ENCODE data around the gene PHF21B.
"Not testable (repeated sequence)": the region's sequence is repeated elsewhere in the genome, so short reads cannot be mapped to it uniquely, and the experiment has no call there.

The PHF21B gene

DNA sequence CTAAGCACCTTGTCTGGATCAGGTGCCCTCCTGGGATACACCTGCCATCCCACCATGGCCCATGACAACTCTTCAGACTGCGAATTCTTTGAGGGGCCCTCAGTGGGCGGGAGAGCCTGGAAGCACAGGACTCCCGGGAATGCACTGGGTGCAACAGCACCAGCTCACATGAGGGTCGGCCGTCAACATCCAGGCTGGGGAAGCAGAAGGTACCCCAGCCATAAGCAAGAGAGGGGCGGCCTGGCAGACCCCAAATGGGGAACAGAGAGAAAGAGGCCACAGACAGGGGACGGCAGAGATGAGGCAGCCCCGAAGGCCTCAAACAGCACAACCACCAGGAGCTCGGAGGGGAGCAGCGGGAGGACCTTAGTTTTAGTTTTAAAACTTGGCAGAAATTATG, 94.4 kb downstream of the PHF21B start:
- DNase-seq: no peak

DNA sequence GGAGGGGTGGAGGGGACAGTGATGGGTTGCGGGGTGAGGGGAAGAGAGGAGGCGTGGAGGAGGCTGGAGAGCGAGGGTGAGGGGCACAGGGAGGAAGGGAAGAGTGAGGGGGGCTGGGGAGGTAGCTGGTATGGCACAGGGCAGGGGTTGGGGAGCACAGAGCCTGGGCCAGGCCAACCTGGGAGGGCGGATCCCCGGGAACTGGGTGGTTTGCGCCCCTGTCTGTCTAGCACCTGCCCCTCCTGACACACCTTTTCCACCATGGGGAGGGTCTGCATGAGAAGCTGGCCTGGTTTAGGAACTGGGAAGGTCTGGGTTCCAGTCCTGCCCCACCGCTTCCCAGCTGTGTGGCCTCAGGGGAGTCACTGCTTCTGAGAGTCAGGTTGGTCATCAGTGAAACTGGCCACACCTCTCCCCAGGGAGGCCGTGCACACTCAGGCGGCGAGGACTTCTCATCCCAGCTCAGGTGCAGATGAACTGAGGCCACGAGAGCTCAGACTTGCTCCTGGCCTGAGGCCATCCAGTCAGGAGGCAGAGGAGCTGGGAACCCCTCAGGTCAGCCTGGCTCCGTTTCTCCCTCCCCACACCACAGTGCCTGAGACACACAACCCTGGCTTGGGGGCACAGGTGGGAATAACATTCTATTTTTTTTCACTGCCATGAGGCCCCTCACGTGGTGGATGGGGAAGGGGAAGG, 95.6 kb downstream of the PHF21B start:
- DNase-seq: no peak

GRCh38 chr22:44913198-44913983, 96.4 kb downstream of the PHF21B start:
- DNase-seq: no peak

- no peak for DNase-seq
These were observed 100.6 kb downstream of the PHF21B start for GRCh38 chr22:44909241-44909640.

DNA sequence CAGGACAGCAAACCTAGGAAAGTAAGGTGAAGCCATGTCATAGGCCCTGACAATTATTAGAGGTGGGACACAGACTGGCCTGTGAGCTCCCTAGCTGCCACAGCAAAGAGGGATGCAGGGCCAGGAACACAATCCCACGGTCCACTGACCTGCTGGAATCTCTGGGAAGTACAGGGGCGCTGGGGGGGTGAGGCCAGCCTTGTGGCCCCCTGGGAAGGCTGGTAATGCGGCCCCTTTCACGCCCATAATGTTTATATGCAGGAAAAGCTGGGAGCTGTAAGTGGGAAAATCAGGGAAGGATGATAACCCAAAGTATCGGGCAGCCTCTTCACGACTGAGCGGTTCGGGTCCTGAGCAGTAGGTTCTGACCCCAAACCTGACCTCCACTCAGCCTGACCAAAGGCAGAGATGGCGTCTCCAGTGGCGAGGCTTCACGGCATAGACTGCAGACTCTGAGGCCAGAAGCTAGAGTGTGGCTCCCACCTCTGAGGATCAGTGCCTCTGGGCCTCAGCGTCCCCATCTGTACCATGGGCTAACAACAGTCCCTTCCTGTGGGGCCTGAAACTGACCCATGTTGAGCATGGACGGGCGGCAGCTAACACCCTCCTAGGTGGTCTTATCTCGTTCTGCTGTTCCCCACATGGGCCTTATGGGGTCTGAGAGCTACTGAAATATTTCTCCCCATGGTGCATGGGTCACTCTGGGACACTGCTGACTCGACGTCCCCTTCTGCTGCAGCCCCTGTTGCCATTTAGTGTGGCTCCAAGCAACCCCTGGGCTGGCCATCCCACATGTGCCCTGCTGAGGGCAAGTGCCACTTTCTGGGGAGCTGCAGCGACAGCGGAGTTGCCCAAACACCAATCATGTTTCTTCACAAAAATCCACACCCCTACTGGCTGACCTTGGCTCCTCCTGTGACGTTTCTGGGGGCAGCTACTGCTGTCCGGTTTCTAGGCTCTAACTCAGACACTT, 101.8 kb downstream of the PHF21B start:
- no peak for DNase-seq

DNA sequence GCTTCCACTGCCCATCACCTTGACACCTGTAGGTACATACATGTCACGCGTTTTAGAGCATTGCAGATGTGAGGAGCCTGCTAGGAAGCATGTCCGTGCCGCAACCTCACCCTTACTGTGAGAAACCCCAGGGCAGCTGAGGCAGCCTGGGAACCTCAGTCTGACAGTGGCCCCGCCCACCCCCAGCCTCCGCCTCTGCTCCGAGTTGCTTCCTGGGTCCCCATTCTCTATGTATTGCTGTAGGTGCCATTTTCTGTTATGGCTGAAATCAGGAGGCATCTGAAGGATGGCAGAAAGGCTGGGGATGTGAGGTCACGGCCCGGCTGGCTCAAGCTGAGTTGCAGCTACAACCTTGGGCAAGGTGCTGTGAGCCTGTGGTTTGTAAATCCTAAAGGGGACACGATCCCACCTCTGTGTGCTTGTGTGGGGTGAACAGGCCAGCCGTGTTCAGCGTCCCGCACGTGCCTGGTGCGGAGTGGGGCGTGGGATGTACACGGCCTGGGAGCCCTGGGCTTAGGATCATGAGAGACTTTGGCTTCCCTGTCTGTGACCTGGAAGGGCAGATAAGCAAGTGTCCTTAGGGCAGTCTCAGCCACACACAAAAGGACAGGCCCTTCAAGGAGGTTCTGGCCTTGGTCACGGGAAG, 102.7 kb downstream of the PHF21B start:
- no peak for DNase-seq

GRCh38 chr22:44906248-44906936, 103.4 kb downstream of the PHF21B start:
- DNase-seq: no peak

DNA sequence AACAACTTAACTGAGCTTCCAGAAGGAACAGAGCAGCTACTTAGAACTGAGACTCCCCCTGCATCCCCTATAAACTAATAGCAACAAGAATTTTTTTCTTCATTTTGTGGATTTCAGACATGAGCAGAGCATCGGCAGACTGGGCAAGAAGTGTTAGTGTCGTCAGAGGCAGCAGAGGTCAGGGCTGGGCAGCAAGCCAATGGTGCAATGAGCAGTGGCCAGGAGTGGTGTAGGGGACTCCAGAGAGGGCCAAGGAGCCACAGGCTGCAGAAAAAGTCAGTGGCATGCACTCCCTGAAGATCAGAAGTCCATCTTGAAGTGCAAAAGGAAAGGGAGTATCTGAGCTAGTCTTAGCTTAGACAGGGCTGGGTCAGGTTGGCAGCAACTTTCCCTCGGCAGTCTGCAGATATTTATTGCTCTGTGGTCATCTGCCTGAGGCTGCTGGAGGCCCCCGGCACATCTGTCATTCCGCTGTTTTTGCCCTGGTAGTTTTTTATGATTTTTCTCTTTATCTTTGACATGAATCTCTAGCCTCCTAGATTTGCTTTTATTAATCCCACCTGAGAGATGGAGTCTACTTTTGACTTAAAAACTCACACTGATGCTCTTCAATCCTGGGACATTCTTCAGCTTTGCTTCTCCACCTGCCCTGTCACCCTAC, 105.2 kb downstream of the PHF21B start:
- DNase-seq: not testable (repeated sequence)

DNA sequence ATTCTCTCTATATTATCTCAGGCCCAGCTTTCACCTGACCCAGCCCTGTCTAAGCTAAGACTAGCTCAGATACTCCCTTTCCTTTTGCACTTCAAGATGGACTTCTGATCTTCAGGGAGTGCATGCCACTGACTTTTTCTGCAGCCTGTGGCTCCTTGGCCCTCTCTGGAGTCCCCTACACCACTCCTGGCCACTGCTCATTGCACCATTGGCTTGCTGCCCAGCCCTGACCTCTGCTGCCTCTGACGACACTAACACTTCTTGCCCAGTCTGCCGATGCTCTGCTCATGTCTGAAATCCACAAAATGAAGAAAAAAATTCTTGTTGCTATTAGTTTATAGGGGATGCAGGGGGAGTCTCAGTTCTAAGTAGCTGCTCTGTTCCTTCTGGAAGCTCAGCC, 106.6 kb downstream of the PHF21B start:
- not testable (repeated sequence) for DNase-seq

GRCh38 chr22:44901301-44901700, 108.5 kb downstream of the PHF21B start:
- no peak for DNase-seq

DNA sequence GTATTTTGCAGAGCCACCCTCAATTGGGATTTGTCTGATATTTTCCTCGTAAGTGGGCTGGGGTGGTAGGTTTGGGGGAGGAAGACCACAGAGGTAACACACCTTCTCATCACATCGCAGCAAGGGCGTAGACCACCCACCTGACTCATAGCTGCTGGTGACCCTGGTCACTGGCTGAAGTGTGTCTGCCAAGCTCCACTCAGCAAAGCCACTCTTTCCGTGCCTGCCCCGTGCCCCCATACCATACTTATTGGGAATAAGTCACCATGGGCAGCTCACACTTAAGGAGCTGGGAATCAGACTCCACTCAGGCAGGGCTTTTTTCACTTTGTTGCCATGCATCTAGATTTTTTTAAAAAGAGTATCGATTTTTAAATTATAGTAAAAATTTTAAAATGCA, 111.6 kb downstream of the PHF21B start:
- no peak for DNase-seq

DNA sequence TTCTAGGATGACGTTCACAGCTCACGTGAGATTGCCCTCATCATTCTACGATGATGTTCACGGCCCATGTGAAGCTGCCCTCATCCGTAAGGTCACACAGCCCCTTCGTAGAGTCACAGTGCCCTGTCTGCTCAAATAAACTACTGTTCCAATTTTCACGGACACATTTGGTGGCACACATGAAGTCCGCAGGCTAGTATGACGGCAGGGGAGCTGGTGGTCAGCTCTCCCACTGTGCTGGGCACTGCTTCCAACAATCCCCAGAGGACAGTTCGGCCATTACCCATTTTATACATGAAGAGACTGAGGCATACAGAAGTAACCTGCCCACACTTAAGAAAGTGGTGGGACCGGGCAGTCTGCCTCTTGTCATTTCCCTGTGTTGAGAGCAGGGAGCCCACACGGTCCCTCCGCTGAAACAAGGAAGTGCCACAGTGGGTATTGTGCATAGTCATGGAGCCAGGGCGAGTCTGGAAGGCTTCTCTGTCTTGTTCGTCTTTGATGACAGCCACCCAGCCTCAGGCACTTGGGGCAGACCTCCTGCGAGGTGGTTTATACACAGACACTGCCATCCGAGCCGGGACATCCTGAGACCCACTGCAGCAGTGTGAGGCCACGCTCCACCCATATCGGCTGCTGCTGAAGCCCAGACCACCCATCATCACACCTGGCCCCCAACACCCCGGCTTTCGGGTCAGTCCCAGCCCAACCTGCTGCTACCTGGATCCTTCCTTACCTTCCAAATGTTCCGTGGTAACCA, 114.3 kb downstream of the PHF21B start:
- no peak for DNase-seq

- no peak for DNase-seq
These were observed 115.0 kb downstream of the PHF21B start for GRCh38 chr22:44894782-44895181.

DNA sequence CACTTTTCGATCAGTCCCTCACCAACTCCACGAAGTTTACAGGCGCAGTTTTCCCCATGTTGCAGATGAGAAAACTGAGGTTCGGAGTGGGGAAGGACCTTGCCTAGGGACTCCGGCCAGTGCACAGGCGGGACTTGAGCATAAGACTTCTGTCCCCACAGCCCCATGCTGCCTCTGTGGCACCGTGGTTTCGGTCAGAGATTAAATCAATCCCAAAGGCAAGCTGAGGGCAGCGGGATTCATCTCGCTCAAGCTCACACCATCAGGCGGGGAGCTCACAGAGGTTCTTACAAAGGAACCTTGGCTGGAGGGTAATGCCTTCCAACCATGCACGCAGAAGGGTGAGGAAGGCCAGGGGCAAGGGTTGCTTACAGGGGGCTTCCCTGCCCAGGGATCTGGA, 115.5 kb downstream of the PHF21B start:
- DNase-seq: no peak

GRCh38 chr22:44893731-44894080, 116.1 kb downstream of the PHF21B start:
- DNase-seq: no peak

- DNase-seq: no peak
These were observed 116.7 kb downstream of the PHF21B start for GRCh38 chr22:44892803-44893730.

DNA sequence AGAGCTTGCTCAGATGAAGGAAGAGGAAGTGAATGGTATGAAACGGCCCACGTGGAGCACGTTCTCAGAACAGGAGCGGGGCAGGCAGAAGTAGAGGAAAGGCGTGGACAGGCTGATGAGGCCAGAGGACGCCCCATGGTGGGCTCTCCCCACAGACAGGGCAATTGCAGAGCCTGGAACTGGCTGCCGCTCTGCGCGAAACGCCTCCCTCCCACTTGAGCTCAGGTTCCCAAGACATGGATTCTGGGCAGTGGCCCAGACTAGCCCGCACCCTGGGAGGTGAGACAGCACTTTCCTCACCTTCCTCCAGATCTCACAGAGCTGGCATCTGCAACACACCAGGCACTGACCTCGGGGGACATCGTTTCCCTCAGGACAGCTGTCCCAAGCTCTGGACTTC, 117.6 kb downstream of the PHF21B start:
- DNase-seq: no peak

DNA sequence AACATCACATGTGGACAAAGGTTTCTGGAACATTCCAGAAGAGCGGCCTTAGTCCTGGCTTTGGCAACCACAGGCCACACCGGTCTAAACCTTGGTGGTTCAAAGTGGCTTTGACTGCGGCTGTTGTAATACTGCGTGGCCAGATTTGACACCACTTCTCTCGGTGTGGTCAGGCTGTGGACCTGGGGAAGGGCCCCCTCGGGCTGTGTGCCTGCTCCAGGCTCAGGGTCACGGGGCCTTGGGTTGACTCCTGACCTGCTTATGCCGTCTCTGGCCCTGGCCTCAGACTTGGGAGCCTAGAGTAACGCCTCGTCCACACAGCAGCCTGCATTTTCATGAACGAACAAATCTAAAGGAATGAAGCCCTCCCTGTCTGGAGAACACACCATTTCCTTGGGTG, 118.0 kb downstream of the PHF21B start:
- DNase-seq: no peak

DNA sequence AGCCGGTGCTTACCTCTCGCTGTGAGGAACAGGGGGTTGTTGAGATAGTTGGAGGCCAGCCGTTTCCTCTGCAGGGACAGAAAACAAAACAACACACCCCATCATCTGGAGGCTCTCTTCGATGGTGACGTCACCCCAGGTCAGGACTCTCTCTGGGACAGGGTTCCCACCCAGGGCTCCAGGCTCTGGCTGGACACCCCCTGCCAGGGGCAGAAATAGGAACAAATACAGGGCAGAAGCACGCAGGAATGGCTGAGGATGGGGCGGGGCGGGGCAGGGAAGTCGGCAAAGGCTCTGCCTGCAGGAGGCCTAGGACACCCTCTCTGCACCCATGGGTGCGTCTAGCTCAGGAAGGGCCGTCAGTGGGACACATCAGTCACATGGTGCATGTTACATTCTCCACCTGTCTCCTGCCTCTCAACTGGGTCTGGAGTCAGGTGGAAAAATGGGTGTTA, 118.5 kb downstream of the PHF21B start:
- DNase-seq: no peak

Measured in fibroblast of skin of right biceps (primary cell).